GM12878 (cell line): ENCODE results near the gene BRD9. TPM values are rescaled to one million over a fixed set of nuclear protein-coding genes. Genes with fewer than 3 reads are reported as not detected.
"Not testable (repeated sequence)": the region's sequence is repeated elsewhere in the genome, so short reads cannot be mapped to it uniquely, and the experiment has no call there.

Source experiments
- ATAC-seq: fragments of 200-7000 bp; cut with Tn5 transposase; 3 replicates; pipeline ENCODE4 v1.9.1; 2020; ENCODE audit warnings: mild to moderate bottlenecking, moderate library complexity
- BruUV-seq: library from RNA; stranded (reverse); fragments of 400-500 nt; replicated peaks from 2 replicates; lab custom pipeline; 2021; lab: Mats Ljungman, UMichigan
- CTCF ChIA-PET: fragments of 300-600 bp; sonication (Branson Sonifier 250); formaldehyde crosslinking; extraction: SDS; loops from one replicate; lab custom pipeline; 2021; ENCODE audit warnings: inconsistent platforms; lab: Yijun Ruan, JAX
- POLR2A ChIA-PET: fragments of 350-600 bp; formaldehyde crosslinking; extraction: SDS; loops from one replicate; lab custom pipeline; 2021; ENCODE audit warnings: inconsistent platforms; lab: Charles Lee
- RAD21 ChIA-PET: fragments of 300-600 bp; sonication (Branson Sonifier 250); formaldehyde crosslinking; loops from one replicate; lab custom pipeline; 2023; ENCODE audit warnings: antibody characterized with exemption; ENCODE audit not compliant: unreplicated experiment; lab: Charles Lee
- SMC1A ChIA-PET: fragments of 300-600 bp; sonication (Branson Sonifier 250); formaldehyde crosslinking; loops from one replicate; lab custom pipeline; 2023; ENCODE audit not compliant: unreplicated experiment, uncharacterized antibody; lab: Charles Lee
- DNase-seq: peaks from one replicate; pipeline ENCODE4 v3.0.0-alpha.2; 2011; ENCODE audit warnings: low read depth, low spot score
- FAIRE-seq: peaks from 3 replicates; lab custom pipeline; 2011; peaks lifted over from hg19 to GRCh38; lab: Jason Lieb, UNC
- H2AFZ ChIP-seq: 2 replicates; pipeline ENCODE4 v1.6.0; 2011; ENCODE audit warnings: low read depth, low read length, control low read depth; ENCODE audit not compliant: control insufficient read depth
- H3K27ac ChIP-seq: 2 replicates; pipeline ENCODE4 v1.5.1; 2011; ENCODE audit warnings: control low read depth; ENCODE audit not compliant: control insufficient read depth, insufficient read depth
- H3K27me3 ChIP-seq, 2 experiments: replicated peaks in 1 of 2; 2 replicates each; pipeline versions ENCODE4 v1.6.0 to v1.6.1; 2011; ENCODE audit warnings: low read length in 1 of 2; ENCODE audit not compliant: control insufficient read depth in 2 of 2, insufficient read depth in 2 of 2
- H3K36me3 ChIP-seq, 2 experiments: 2 replicates each; pipeline ENCODE4 v1.5.1; 2011; ENCODE audit warnings: low read length in 1 of 2; ENCODE audit not compliant: control insufficient read depth in 2 of 2, insufficient read depth in 2 of 2
- H3K4me1 ChIP-seq: 2 replicates; pipeline ENCODE4 v1.6.1; 2011; ENCODE audit warnings: mild to moderate bottlenecking, low read length, moderate library complexity, mixed read lengths; ENCODE audit not compliant: control insufficient read depth, insufficient read depth
- H3K4me2 ChIP-seq: 2 replicates; pipeline ENCODE4 v1.6.0; 2011; ENCODE audit warnings: control low read depth; ENCODE audit not compliant: control insufficient read depth, insufficient read depth
- H3K4me3 ChIP-seq: fragments of 200-600 bp; sonication (generic); 2 replicates; pipeline ENCODE4 v1.5.1; 2016
- H3K79me2 ChIP-seq: 2 replicates; pipeline ENCODE4 v1.6.0; 2011; ENCODE audit warnings: low read length; ENCODE audit not compliant: control insufficient read depth, insufficient read depth
- H3K9ac ChIP-seq: 2 replicates; pipeline ENCODE4 v1.8.0; 2011; ENCODE audit warnings: low read length, control low read depth, mixed read lengths; ENCODE audit not compliant: control insufficient read depth, insufficient read depth
- H3K9me3 ChIP-seq: replicated peaks from 3 replicates; pipeline ENCODE4 v1.5.1; 2011; ENCODE audit warnings: mild to moderate bottlenecking, low read length; ENCODE audit not compliant: control insufficient read depth, insufficient read depth
- H4K20me1 ChIP-seq: 2 replicates; pipeline ENCODE4 v1.6.0; 2011; ENCODE audit not compliant: control insufficient read depth, insufficient read depth
- WGBS: methylation state at CpG from one replicate; pipeline ENCODE4 v1.1.6; 2016; ENCODE audit warnings: low lambda C conversion rate; ENCODE audit not compliant: insufficient replicate concordance, insufficient coverage; ENCODE audit errors: missing lambda C conversion rate; 5-methylcytosine and 5-hydroxymethylcytosine counted together
- in situ Hi-C: fragments of 300-500 bp; cut with MboI; formaldehyde crosslinking; loops from 9 replicates; pipeline ENCODE4 v1.14.3; 2018; ENCODE audit warnings: mixed read lengths
- intact Hi-C: fragments of 100-400 bp; cut with micrococcal nuclease; formaldehyde crosslinking; loops from one replicate; pipeline ENCODE4 v1.14.2; 2022; ENCODE audit not compliant: unreplicated experiment
- polyA plus RNA-seq, 11 experiments: library from polyadenylated mRNA; depleted of rRNA in 4 of 11; unstranded in 6 of 11; stranded (reverse) in 5 of 11; fragments of >200 nt; fragmentation: Nextera tagmentation in 4 of 11; fragmentation: Illumina TruSeq in 1 of 11; extraction: Ambion mirVana in 4 of 11; extraction: Trizol in 1 of 11; gene quantifications; 1 replicate in 1 of 11; 2 replicates in 10 of 11; pipeline versions ENCODE4 v1.2.1 to v1.2.3, GENCODE V29; 2011 to 2016; ENCODE audit warnings: inconsistent platforms in 2 of 11, missing spikeins in 2 of 11, low read depth in 1 of 11
- total RNA-seq, 4 experiments: library from RNA; depleted of rRNA in 3 of 4; stranded (reverse); fragments of >200 nt in 3 of 4; fragmentation: Illumina TruSeq in 1 of 4; extraction: Trizol in 1 of 4; gene quantifications; 2 replicates each; pipeline versions ENCODE4 v1.2.1 to v1.2.3, GENCODE V29; 2013 to 2021

Gene BRD9
- total and polyA plus RNA-seq, 10 of the 15 experiments (the other 5 are each of a cell fraction or from before 2014, with no cell fraction given), result 2.0 to 48.6 (median 32.4) TPM

DNA sequence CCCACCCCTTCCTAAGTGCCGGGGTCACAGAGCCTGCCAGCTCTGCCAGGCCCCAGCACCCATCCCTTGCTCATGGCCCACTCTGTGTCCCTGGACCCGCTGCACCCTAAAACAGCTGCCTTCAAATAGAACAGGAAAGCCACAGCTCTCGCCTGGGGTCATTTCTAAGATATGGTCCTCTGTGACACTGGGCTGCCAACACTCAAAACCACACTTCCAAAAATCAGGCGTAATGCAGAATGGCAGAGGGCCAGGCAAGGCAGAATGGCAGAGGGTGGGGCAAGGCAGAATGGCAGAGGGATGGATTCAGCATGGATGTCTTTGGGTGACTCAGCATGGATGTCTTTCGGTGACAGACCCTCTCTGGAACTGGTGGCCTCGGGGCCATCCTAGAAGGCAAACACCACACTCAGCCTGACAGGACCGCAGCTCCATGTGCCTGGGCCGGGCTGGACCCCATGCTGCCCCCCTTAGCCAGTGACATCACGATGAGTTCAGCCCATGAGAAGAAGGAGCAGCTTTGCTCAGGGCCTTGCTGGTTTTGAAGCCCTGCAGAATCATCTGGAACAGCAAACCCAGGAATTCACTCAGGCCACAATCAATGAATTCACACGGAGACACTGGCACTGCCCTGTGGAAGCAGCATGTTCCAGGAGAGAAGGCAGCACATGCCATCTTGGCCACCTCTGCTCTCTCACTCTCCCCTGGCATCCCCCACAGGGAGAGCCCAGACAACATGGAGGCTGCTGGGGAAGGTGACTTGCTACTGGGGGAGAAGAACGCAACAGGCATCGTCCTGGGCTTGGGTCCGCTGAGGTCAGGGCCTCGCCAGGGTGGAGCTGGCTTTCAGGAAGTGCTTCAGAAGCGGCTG is 50.8 kb downstream of the BRD9 start:
- 56% methylated on average over 13 of the region's 15 CpGs for WGBS
- FAIRE-seq, H3K27ac ChIP-seq, in situ Hi-C loops, BruUV-seq, SMC1A ChIA-PET, H3K9me3 ChIP-seq, H3K4me3 ChIP-seq, H2AFZ ChIP-seq, H3K27me3 ChIP-seq, ATAC-seq, CTCF ChIA-PET, DNase-seq, H3K9ac ChIP-seq, H4K20me1 ChIP-seq, H3K4me2 ChIP-seq, POLR2A ChIA-PET, intact Hi-C loops, H3K36me3 ChIP-seq, H3K79me2 ChIP-seq, RAD21 ChIA-PET, H3K4me1 ChIP-seq: not testable (repeated sequence)

- H3K36me3 ChIP-seq, BruUV-seq, H3K4me2 ChIP-seq, H3K27ac ChIP-seq, H2AFZ ChIP-seq, H3K4me1 ChIP-seq, FAIRE-seq, RAD21 ChIA-PET, H3K79me2 ChIP-seq, H3K9me3 ChIP-seq, ATAC-seq, SMC1A ChIA-PET, CTCF ChIA-PET, POLR2A ChIA-PET, DNase-seq, H4K20me1 ChIP-seq, H3K27me3 ChIP-seq, in situ Hi-C loops, H3K4me3 ChIP-seq, H3K9ac ChIP-seq, intact Hi-C loops: not testable (repeated sequence)
- WGBS, result 76% methylated on average over 6 of the region's 10 CpGs
Measured at GRCh38 chr5:840974-841435, 51.6 kb downstream of the BRD9 start.

GRCh38 chr5:840118-840973 is 52.3 kb downstream of the BRD9 start:
- H3K4me3 ChIP-seq, BruUV-seq, H3K9me3 ChIP-seq, POLR2A ChIA-PET, H4K20me1 ChIP-seq, H2AFZ ChIP-seq, ATAC-seq, intact Hi-C loops, H3K9ac ChIP-seq, SMC1A ChIA-PET, H3K4me2 ChIP-seq, H3K79me2 ChIP-seq, H3K4me1 ChIP-seq, in situ Hi-C loops, CTCF ChIA-PET, H3K27ac ChIP-seq, H3K36me3 ChIP-seq, H3K27me3 ChIP-seq, DNase-seq, RAD21 ChIA-PET, FAIRE-seq: not testable (repeated sequence)
- 69% methylated on average over 21 of the region's 21 CpGs for WGBS
